Activated naive CD4-positive, alpha-beta T cell treated with Interleukin-2 at 50 U/mL for 16 hours (primary cell): ENCODE measurements around the gene KCNIP2.
"Not testable (repeated sequence)": the region's sequence is repeated elsewhere in the genome, so short reads cannot be mapped to it uniquely, and the experiment has no call there.

Experiments
- DNase-seq: peaks from one replicate; pipeline ENCODE4 v3.0.0-alpha.2; 2020

Gene KCNIP2

GRCh38 chr10:101826852-101827434 is 16.7 kb downstream of the KCNIP2 start:
- DNase-seq: no peak

- no peak for DNase-seq
Measured at GRCh38 chr10:101824736-101825135, 18.9 kb downstream of the KCNIP2 start.

GRCh38 chr10:101818872-101819633 is 24.5 kb downstream of the KCNIP2 start:
- no peak for DNase-seq

- DNase-seq: peak; percentile 98
Measured at GRCh38 chr10:101818119-101818871, 25.3 kb downstream of the KCNIP2 start, which contains the start of gene OGA. OGA (minus strand) TSS chr10:101818444; CDS start chr10:101818022, 422 bp downstream.

- DNase-seq: peak; percentile 37
Measured at GRCh38 chr10:101817337-101818118, 26.1 kb downstream of the KCNIP2 start.

- DNase-seq: no peak
Measured at GRCh38 chr10:101816913-101817336, 26.7 kb downstream of the KCNIP2 start.

GRCh38 chr10:101816376-101816775 is 27.2 kb downstream of the KCNIP2 start:
- DNase-seq: no peak

GRCh38 chr10:101814466-101815071 is 29.0 kb downstream of the KCNIP2 start:
- no peak for DNase-seq

GRCh38 chr10:101812606-101813005 is 31.0 kb downstream of the KCNIP2 start:
- no peak for DNase-seq

GRCh38 chr10:101807158-101807557 is 36.4 kb downstream of the KCNIP2 start:
- DNase-seq: no peak

GRCh38 chr10:101803511-101803910 is 40.1 kb downstream of the KCNIP2 start:
- no peak for DNase-seq

- no peak for DNase-seq
Measured at GRCh38 chr10:101797403-101798059, 46.1 kb downstream of the KCNIP2 start.

- DNase-seq: no peak
Measured at GRCh38 chr10:101793526-101793925, 50.1 kb downstream of the KCNIP2 start.

- DNase-seq: no peak
Measured at GRCh38 chr10:101789686-101790085, 53.9 kb downstream of the KCNIP2 start.

GRCh38 chr10:101789231-101789630 is 54.4 kb downstream of the KCNIP2 start:
- not testable (repeated sequence) for DNase-seq

GRCh38 chr10:101785801-101786200 is 57.8 kb downstream of the KCNIP2 start:
- no peak for DNase-seq

- DNase-seq: no peak
Measured at GRCh38 chr10:101784558-101784957, 59.0 kb downstream of the KCNIP2 start.

GRCh38 chr10:101783736-101784118 is 59.9 kb downstream of the KCNIP2 start:
- DNase-seq: no peak

GRCh38 chr10:101782811-101783735 is 60.5 kb downstream of the KCNIP2 start, which contains the start of gene NPM3:
NPM3 (minus strand) TSS chr10:101783446; CDS start chr10:101783390, 56 bp downstream.
- peak; percentile 90 for DNase-seq

GRCh38 chr10:101781984-101782810 is 61.4 kb downstream of the KCNIP2 start:
- DNase-seq: peak; percentile 7
